GM23338 (cell line): ENCODE results near the gene STXBP5. TPM values are rescaled to one million over a fixed set of nuclear protein-coding genes. Genes with fewer than 3 reads are reported as not detected.

Experiments used
- ATAC-seq: fragments of 200-7000 bp; cut with Tn5 transposase; 3 replicates; pipeline ENCODE4 v1.9.1; 2020
- DNase-seq: peaks from one replicate; pipeline ENCODE4 v3.0.0-alpha.2; 2015; ENCODE audit warnings: low spot score
- H2AFZ ChIP-seq: fragments of 200-600 bp; sonication (generic); 2 replicates; pipeline ENCODE4 v1.8.0; 2016; ENCODE audit warnings: antibody characterized with exemption, mild to moderate bottlenecking, moderate library complexity
- H3F3A ChIP-seq: fragments of 200-600 bp; sonication (generic); replicated peaks from 2 replicates; pipeline ENCODE4 v1.8.0; 2017; ENCODE audit warnings: antibody characterized with exemption, mixed run types, low read depth
- H3K27ac ChIP-seq: fragments of 200-600 bp; sonication (generic); 2 replicates; pipeline ENCODE4 v1.6.1; 2016; ENCODE audit warnings: low read depth
- H3K27me3 ChIP-seq: fragments of 200-600 bp; sonication (generic); 2 replicates; pipeline ENCODE4 v1.8.0; 2016; ENCODE audit warnings: mild to moderate bottlenecking, mixed run types, moderate library complexity; ENCODE audit not compliant: insufficient read depth
- H3K36me3 ChIP-seq: fragments of 200-600 bp; sonication (generic); 2 replicates; pipeline ENCODE4 v1.8.0; 2016; ENCODE audit warnings: mild to moderate bottlenecking; ENCODE audit not compliant: insufficient read depth
- H3K4me1 ChIP-seq: fragments of 200-600 bp; sonication (generic); 2 replicates; pipeline ENCODE4 v1.8.0; 2016; ENCODE audit warnings: mild to moderate bottlenecking, moderate library complexity; ENCODE audit not compliant: insufficient read depth
- H3K4me2 ChIP-seq: fragments of 200-600 bp; sonication (generic); 2 replicates; pipeline ENCODE4 v1.7.1; 2017; ENCODE audit warnings: mixed run types
- H3K4me3 ChIP-seq: fragments of 200-600 bp; sonication (generic); 2 replicates; pipeline ENCODE4 v1.6.1; 2016; ENCODE audit warnings: mixed run types
- H3K79me2 ChIP-seq: fragments of 200-600 bp; sonication (generic); replicated peaks from 2 replicates; pipeline ENCODE4 v1.8.0; 2017; ENCODE audit warnings: mild to moderate bottlenecking; ENCODE audit not compliant: insufficient read depth
- H3K9me2 ChIP-seq: fragments of 200-600 bp; sonication (generic); 2 replicates; pipeline ENCODE4 v1.8.0; 2017; ENCODE audit not compliant: insufficient read depth
- H4K20me1 ChIP-seq: fragments of 200-600 bp; sonication (generic); replicated peaks from 2 replicates; pipeline ENCODE4 v1.8.0; 2017; ENCODE audit warnings: mild to moderate bottlenecking; ENCODE audit not compliant: insufficient read depth
- H3K27ac Mint-ChIP-seq: 2 replicates; pipeline ENCODE4 v1.8.0; 2020; ENCODE audit warnings: inconsistent platforms, mild to moderate bottlenecking, moderate library complexity, mixed read lengths
- H3K27me3 Mint-ChIP-seq: 3 replicates; pipeline ENCODE4 v1.8.0; 2022; ENCODE audit warnings: low read depth, mild to moderate bottlenecking, moderate library complexity, mixed read lengths, inconsistent platforms; ENCODE audit not compliant: insufficient read depth, poor library complexity
- H3K36me3 Mint-ChIP-seq: 3 replicates; pipeline ENCODE4 v1.8.0; 2021; ENCODE audit warnings: low read depth, mild to moderate bottlenecking, inconsistent platforms, moderate library complexity, mixed read lengths
- H3K4me1 Mint-ChIP-seq: 3 replicates; pipeline ENCODE4 v1.8.0; 2020; ENCODE audit warnings: mild to moderate bottlenecking, inconsistent platforms, mixed read lengths
- H3K4me3 Mint-ChIP-seq: 3 replicates; pipeline ENCODE4 v1.8.0; 2021; ENCODE audit warnings: moderate library complexity, mild to moderate bottlenecking, inconsistent platforms, mixed read lengths
- H3K9me3 Mint-ChIP-seq: 3 replicates; pipeline ENCODE4 v1.8.0; 2020; ENCODE audit warnings: moderate library complexity, mild to moderate bottlenecking, inconsistent platforms, mixed read lengths
- CREB1 ChIP-seq: fragments of 250-450 bp; sonication (Bioruptor Pico); IDR thresholded peaks from 2 replicates; pipeline ENCODE4 v1.5.0; 2020; ENCODE audit warnings: low read depth, mild to moderate bottlenecking, moderate library complexity
- CTCF ChIP-seq, 2 experiments: fragments of 200-600 bp in 1 of 2; sonication (generic) in 1 of 2; conservative IDR thresholded peaks; 2 replicates each; pipeline versions ENCODE4 v1.5.1 to v1.6.1; 2016 to 2017; ENCODE audit warnings: antibody characterized with exemption in 2 of 2, low read depth in 2 of 2, mild to moderate bottlenecking in 2 of 2, moderate library complexity in 1 of 2
- ETS1 ChIP-seq: IDR thresholded peaks from 2 replicates; pipeline ENCODE4 v1.6.1; 2016; ENCODE audit warnings: antibody characterized with exemption
- EZH2 ChIP-seq: fragments of 200-600 bp; sonication (generic); IDR thresholded peaks from one replicate; pipeline ENCODE4 v1.8.0; 2017; ENCODE audit warnings: antibody characterized with exemption, mild to moderate bottlenecking, low read depth; ENCODE audit not compliant: unreplicated experiment
- EZH2phosphoT487 ChIP-seq: fragments of 200-600 bp; sonication (generic); IDR thresholded peaks from one replicate; pipeline ENCODE4 v1.8.1; 2018; ENCODE audit warnings: antibody characterized with exemption; ENCODE audit not compliant: unreplicated experiment
- JUNB ChIP-seq: IDR thresholded peaks from one replicate; pipeline ENCODE4 v1.6.1; 2016; ENCODE audit warnings: antibody characterized with exemption; ENCODE audit not compliant: unreplicated experiment
- NANOG ChIP-seq: IDR thresholded peaks from 2 replicates; pipeline ENCODE4 v1.6.1; 2016; ENCODE audit warnings: antibody characterized with exemption, borderline replicate concordance
- POLR2AphosphoS5 ChIP-seq: IDR thresholded peaks from 2 replicates; pipeline ENCODE4 v1.6.1; 2016; ENCODE audit warnings: antibody characterized with exemption, low read depth
- REST ChIP-seq: IDR thresholded peaks from one replicate; pipeline ENCODE4 v1.6.1; 2018; ENCODE audit warnings: antibody characterized with exemption; ENCODE audit not compliant: unreplicated experiment
- STAT1 ChIP-seq: IDR thresholded peaks from one replicate; pipeline ENCODE4 v1.6.1; 2016; ENCODE audit warnings: antibody characterized with exemption; ENCODE audit not compliant: unreplicated experiment
- ZNF114 ChIP-seq: fragments of 250-450 bp; sonication (Bioruptor Pico); IDR thresholded peaks from 2 replicates; pipeline ENCODE4 v1.5.0; 2020; ENCODE audit warnings: mild to moderate bottlenecking, moderate library complexity
- ZNF331 ChIP-seq: fragments of 250-450 bp; sonication (Bioruptor Pico); IDR thresholded peaks from 2 replicates; pipeline ENCODE4 v1.5.0; 2020; ENCODE audit warnings: low read depth, mild to moderate bottlenecking, moderate library complexity
- polyA plus RNA-seq: library from polyadenylated mRNA; unstranded; fragments of >200 nt; fragmentation: Nextera tagmentation; extraction: Ambion mirVana; gene quantifications from 2 replicates; pipeline ENCODE4 v1.2.1, GENCODE V29; 2016
- total RNA-seq: library from RNA; depleted of rRNA; stranded (reverse); fragments of >200 nt; shearing (Covaris generic); gene quantifications from 2 replicates; pipeline ENCODE4 v1.2.3, GENCODE V29; 2014

Gene STXBP5
- total and polyA plus RNA-seq, 2 experiments from 2014 or later = 3.9 to 17.8 TPM

GRCh38 chr6:147345902-147346301 is 141.7 kb downstream of the STXBP5 start:
- H3K36me3 ChIP-seq = no peaks in the 10 kb centered on the region
- no peak overlapping the region for H3K4me3 Mint-ChIP-seq
- TF ChIP-seq ZNF114 (CRISPR knock-in tag) = no peak
- no peak for TF ChIP-seq EZH2phosphoT487
- no peak for TF ChIP-seq ETS1
- no peak for TF ChIP-seq CREB1
- TF ChIP-seq EZH2 = no peak
- TF ChIP-seq ZNF331 (CRISPR knock-in tag) = no peak
- no peak for TF ChIP-seq JUNB
- TF ChIP-seq POLR2AphosphoS5 = no peak
- no peak for TF ChIP-seq CTCF (conservative IDR thresholded peaks at IDR 0.05; ENCODE audit: low read depth in 2 of 2)
- H3K36me3 Mint-ChIP-seq = no peaks in the 10 kb centered on the region
- no peaks in the 10 kb centered on the region for H3K79me2 ChIP-seq
- H3K9me3 Mint-ChIP-seq = no peaks in the 10 kb centered on the region
- H3K27me3 Mint-ChIP-seq = no peaks in the 10 kb centered on the region
- DNase-seq = no peak
- H3K9me2 ChIP-seq = no peaks in the 10 kb centered on the region
- H3K27ac Mint-ChIP-seq = no peak overlapping the region
- no peak overlapping the region for H2AFZ ChIP-seq
- no peaks in the 10 kb centered on the region for H4K20me1 ChIP-seq
- no peak overlapping the region for H3K4me3 ChIP-seq
- ATAC-seq = no peak
- H3K27me3 ChIP-seq = no peaks in the 10 kb centered on the region
- no peak overlapping the region for H3K27ac ChIP-seq
- H3K4me1 ChIP-seq = no peaks in the 10 kb centered on the region
- peaks cover 3% of the 10 kb centered on the region; the same call in 2 of the 3 replicates for H3K4me1 Mint-ChIP-seq
- no peak overlapping the region for H3K4me2 ChIP-seq
- H3F3A ChIP-seq = no peaks in the 10 kb centered on the region

- no peaks in the 10 kb centered on the region for H3K27me3 ChIP-seq
- H3K4me2 ChIP-seq = no peak overlapping the region
- Mint-ChIP-seq H3K4me3 (no peak overlapping the region), H3K36me3 (no peaks in the 10 kb centered on the region), H3K4me1 (no peaks in the 10 kb centered on the region; the same call in 2 of the 3 replicates), H3K27ac (no peak overlapping the region), H3K27me3 (no peaks in the 10 kb centered on the region), H3K9me3 (no peaks in the 10 kb centered on the region)
- H3K27ac ChIP-seq = no peak overlapping the region
- H3K4me3 ChIP-seq = no peak overlapping the region
- ATAC-seq (no peak), DNase-seq (no peak)
- H2AFZ ChIP-seq = no peak overlapping the region
- no peaks in the 10 kb centered on the region for H4K20me1 ChIP-seq
- no peaks in the 10 kb centered on the region for H3K36me3 ChIP-seq
- H3K4me1 ChIP-seq = no peaks in the 10 kb centered on the region
- H3F3A ChIP-seq = no peaks in the 10 kb centered on the region
- H3K79me2 ChIP-seq = no peaks in the 10 kb centered on the region
- no peaks in the 10 kb centered on the region for H3K9me2 ChIP-seq
- TF ChIP-seq REST (no peak), NANOG (no peak), STAT1 (no peak), EZH2phosphoT487 (no peak), CREB1 (no peak), ZNF331 (CRISPR knock-in tag) (no peak), ETS1 (no peak), POLR2AphosphoS5 (no peak), JUNB (no peak), ZNF114 (CRISPR knock-in tag) (no peak), EZH2 (no peak), CTCF (conservative IDR thresholded peaks at IDR 0.05; ENCODE audit: low read depth in 2 of 2) (no peak)
These were observed 143.1 kb downstream of the STXBP5 start for GRCh38 chr6:147347179-147347881.
